Epithelial cell of alveolus of lung (primary cell): ENCODE measurements around the gene RNF223. TPM values are rescaled to one million over a fixed set of nuclear protein-coding genes. Genes with fewer than 3 reads are reported as not detected.

Experiments
- total RNA-seq: library from RNA; depleted of rRNA; stranded (reverse); fragments of >200 nt; gene quantifications from 2 replicates; pipeline ENCODE4 v1.2.1, GENCODE V29; 2015

Gene RNF223
- not detected in 2 replicates for total RNA-seq

DNA sequence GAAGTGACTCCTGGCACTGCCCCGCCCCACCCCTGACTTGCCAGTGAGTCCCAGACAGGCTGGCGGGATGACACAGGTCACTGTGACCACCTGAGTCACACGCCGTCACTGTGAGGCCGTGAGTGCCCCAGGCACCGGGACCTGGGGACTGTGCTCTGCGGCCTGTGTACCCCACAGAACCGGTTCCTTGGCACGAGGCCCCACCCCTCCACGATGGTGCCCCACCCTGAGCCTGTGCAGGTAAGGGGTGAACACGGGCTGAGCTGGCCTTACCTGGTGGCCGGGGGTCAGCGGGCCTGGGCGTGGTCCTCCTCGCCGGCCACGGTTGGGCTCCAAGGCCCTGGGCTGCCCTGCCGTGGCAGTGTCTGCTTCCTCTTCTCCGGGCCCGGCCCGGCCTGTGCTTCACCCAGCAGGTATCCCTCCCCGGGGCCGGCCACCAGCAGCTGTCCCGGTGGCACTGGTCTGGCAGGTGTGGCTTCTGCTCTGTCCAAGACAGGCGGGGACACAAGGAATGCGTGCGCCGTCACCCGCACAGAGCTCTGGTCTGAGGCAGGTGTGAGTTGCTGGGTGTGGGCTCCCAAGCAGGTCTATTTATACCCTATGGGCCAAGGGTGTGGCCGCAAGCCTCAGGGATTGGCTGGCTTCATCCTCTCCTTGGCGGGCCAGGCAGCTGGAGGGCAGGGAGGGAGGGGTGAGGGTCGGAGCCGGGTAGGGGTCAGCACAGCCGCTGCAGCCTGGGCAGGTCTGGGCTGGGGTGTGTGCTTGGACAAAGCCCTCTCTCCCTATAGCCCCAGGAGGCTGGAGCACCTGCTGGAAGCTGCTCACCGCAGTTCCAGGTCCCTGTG lies at the start of gene RNF223:
Gene RNF223, minus strand, starts transcription at position 564 of the 845 bp plus-strand sequence. CDS start 1,740 bp downstream, outside the sequence.

DNA sequence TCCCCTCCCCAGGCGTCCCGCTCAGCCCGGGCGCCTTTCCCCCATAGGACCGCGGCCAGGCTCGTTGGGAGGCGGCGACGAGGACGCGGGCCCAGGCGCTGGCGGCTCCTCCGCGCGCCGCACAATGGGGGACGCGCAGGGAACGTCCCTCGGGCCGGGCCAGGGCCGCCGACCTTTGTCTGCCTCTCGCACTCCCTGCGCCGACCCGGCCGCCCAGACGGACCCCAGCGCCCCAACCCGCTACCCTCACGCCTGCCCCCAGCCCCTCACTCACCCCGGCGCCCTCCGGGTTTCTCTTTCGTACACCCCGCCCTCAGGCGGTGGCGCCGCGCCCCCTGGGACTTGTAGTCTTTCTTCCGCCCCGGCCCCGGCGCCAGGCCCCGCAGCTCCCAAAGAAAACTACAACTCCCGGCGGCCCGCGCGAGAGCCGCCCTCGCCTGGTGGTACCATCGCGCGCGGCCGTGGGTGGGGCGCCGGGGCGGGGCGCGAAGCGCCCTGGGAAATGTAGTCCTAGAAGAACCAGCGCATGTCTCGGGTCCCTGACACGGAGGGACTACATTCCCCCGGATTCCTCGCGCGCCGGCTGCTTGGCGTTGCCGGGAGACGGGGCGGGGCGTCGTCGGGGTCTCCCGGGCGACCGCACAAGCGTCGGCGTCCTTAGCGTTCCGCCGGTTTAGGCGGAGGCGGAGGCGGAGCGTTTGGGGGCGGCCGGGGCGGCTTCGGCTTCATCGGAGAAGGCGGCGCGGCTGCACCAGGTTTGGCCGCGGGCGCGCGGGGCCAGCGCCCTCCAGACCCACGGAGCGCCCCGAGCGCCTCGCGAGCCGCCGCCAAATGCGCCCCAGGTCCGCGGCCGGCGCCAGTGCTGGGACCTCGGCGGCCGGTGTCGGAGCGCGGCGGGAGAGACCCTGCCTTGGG lies 41.9 kb upstream of the RNF223 start, which contains the start of gene C1orf159:
Gene C1orf159, minus strand, starts transcription at position 304 of the 915 bp plus-strand sequence. CDS start 24,546 bp downstream, outside the sequence.

Other genes starting within 250 kb of the RNF223 start
- gene SAMD11, start 150.4 kb downstream of the RNF223 start, total RNA-seq = 30.3 and 46.1 TPM in 2 replicates
- gene NOC2L, start 115.0 kb downstream of the RNF223 start, total RNA-seq = 69.9 and 96.8 TPM in 2 replicates
- 4.4 and 28.1 TPM in 2 replicates for gene KLHL17, start 113.7 kb downstream of the RNF223 start, total RNA-seq
- gene PLEKHN1, start 107.8 kb downstream of the RNF223 start, total RNA-seq = 1.4 TPM in 1 of 2 replicates, not detected in the other
- gene PERM1, start 92.2 kb downstream of the RNF223 start, total RNA-seq = not detected in 2 replicates
- 11.4 and 13.4 TPM in 2 replicates for gene HES4, start 74.2 kb downstream of the RNF223 start, total RNA-seq
- gene ISG15, start 60.8 kb downstream of the RNF223 start, total RNA-seq = 31.4 and 283 TPM in 2 replicates
- 96.1 and 101 TPM in 2 replicates for gene AGRN, start 54.2 kb downstream of the RNF223 start, total RNA-seq
- gene C1orf159, start 41.8 kb upstream of the RNF223 start, total RNA-seq = 14.1 and 14.8 TPM in 2 replicates
- not detected in 2 replicates for gene TTLL10, start 99.6 kb upstream of the RNF223 start, total RNA-seq
- 0.08 and 2.1 TPM in 2 replicates for gene TNFRSF18, start 132.3 kb upstream of the RNF223 start, total RNA-seq
- gene TNFRSF4, start 139.8 kb upstream of the RNF223 start, total RNA-seq = 2.3 TPM in 1 of 2 replicates, not detected in the other
- 198 and 213 TPM in 2 replicates for gene SDF4, start 157.7 kb upstream of the RNF223 start, total RNA-seq
- 31.2 and 33.3 TPM in 2 replicates for gene B3GALT6, start 157.9 kb upstream of the RNF223 start, total RNA-seq
- gene C1QTNF12, start 172.4 kb upstream of the RNF223 start, total RNA-seq = 0.88 and 1.0 TPM in 2 replicates
- 54.6 and 59.0 TPM in 2 replicates for gene UBE2J2, start 199.5 kb upstream of the RNF223 start, total RNA-seq
- 0.13 and 1.9 TPM in 2 replicates for gene SCNN1D, start 206.1 kb upstream of the RNF223 start, total RNA-seq
- gene ACAP3, start 233.6 kb upstream of the RNF223 start, total RNA-seq = 18.0 and 42.2 TPM in 2 replicates
- 22.8 and 29.1 TPM in 2 replicates for gene PUSL1, start 234.3 kb upstream of the RNF223 start, total RNA-seq